AG20443 (cell line): ENCODE data around the gene BICRA.
"Not testable (repeated sequence)": the region's sequence is repeated elsewhere in the genome, so short reads cannot be mapped to it uniquely, and the experiment has no call there.

Experiments
- DNase-seq: peaks from one replicate; pipeline ENCODE4 v3.0.0; 2012; ENCODE audit warnings: low spot score, mixed read lengths

The BICRA gene

GRCh38 chr19:47631681-47632446 lies 22.9 kb downstream of the BICRA start:
- DNase-seq: no peak

GRCh38 chr19:47633517-47633916 lies 24.6 kb downstream of the BICRA start:
- DNase-seq: no peak

DNA sequence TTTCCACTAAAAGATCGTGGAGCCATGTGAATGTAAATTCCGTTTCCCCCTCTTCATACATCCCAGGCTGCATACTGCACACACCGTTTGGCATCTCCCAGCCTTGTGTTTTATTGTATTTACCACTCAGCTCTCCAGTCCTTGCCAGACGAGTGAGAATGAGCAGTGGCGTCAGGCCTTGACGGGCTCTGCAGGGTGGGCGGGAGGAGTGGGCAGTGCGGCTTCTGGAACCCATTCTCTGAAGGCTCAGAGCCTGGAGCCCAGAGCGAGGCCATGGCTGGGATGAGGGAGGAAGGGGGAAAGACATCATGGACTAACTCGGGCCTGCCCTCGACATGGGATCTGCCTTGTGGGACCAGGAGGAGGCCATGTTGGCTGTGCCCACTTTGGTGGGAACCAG lies 25.1 kb downstream of the BICRA start:
- no peak for DNase-seq

GRCh38 chr19:47635152-47635754 lies 26.3 kb downstream of the BICRA start:
- DNase-seq: not testable (repeated sequence)

DNA sequence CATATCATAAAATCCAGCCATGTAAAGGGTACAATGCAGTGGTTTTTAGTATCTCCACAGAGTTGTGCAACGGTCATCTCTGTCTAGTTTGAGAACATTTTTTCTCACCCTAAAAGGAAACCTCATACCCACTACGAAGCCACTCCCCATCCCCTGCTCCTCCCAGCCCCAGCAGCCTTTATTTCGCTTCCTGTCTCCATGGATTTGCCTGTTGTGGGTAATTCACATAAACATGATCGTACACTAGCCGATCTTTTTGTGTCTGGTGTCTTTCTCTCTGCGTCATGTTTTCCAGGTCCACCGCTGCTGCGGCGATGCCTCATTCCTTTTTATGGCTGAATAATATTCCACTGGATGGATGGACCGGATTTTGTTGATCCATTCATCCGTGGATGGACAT lies 28.6 kb downstream of the BICRA start:
- peak; percentile 36 for DNase-seq

DNA sequence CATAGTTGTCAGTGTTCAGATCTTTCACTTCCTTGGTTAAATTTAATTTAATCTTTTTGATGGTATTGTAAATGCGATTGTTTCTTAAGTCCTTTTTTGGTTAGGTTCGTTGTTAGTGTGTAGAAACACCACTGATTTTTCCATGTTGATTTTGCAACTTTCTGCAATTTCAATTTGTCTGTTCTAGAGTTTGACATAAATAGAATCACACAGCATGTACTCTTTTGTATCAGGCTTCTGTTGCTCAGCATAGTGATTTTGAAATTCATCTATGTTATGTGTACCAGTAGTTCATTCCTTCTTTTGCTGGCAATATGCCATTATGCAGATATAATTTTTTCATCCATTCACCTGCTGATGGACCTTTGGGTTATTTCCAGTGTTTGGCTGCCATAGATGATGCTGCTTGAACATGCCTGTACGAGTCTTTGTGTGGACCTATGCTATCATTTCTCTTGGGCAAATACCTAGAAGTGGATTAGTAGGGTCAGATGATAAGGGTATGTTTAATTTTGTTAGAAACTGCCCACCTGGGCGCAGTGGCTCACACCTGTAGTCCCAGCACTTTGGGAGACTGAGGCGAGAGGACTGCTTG lies 33.1 kb downstream of the BICRA start:
- DNase-seq: no peak

- no peak for DNase-seq
These were observed 34.3 kb downstream of the BICRA start for GRCh38 chr19:47643281-47643680.

DNA sequence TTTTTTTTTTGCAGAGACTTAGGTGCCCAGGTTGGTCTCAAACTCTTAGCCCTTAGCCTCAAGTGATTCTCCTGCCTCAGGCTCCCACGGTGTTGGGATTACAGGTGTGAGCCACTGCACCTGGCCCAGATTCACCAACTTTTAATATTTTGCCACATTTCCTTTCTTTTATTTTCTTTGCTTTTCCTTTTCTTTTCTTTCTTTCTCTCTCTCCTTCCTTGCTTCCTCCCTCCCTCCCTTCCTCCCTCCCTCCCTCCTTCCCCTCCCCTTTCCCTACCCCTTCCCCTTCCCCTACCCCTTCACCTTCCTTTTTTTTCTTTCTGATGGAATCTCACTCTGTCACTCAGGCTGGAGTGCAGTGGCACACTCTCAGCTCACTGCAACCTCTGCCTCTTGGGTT lies 35.3 kb downstream of the BICRA start:
- DNase-seq: no peak

DNA sequence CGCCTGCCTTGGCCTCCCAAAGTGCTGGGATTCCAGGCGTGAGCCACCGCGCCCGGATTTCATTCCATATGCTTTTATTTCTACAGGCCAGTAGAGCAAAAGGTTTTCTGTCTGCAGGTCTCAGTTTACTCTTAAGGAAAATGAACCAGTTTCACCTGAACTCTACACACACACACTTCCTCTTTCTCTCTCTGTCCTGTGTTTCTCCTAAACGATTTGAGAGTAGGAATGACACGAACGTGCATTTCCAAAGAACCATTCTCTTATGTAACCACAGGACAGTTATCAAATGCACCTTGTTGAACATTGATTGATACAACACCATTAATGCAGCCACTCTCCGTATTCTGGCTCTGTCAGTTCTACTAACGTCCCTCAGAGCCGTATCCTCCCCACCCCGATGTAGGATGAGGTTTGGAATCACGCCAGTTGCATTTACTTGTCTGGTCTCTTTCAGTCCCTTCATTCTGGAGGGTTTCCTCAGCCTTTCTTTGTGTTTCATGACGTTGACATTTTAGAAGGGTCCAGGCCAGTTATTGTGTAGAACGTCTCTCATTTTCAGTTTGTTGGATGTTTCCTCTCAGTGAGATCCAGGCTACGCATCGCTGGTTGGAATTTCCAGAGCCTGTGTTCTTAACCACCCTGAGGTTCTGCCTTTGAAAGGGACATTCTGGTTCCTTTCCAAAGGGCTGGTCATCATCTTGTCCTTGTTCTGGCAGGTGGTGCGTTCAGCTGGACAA lies 36.0 kb downstream of the BICRA start:
- no peak for DNase-seq

- no peak for DNase-seq
These were observed 38.0 kb downstream of the BICRA start for GRCh38 chr19:47646924-47647323.

GRCh38 chr19:47649588-47649987 lies 40.7 kb downstream of the BICRA start:
- no peak for DNase-seq

GRCh38 chr19:47650700-47651099 lies 41.8 kb downstream of the BICRA start:
- no peak for DNase-seq

GRCh38 chr19:47651132-47651531 lies 42.2 kb downstream of the BICRA start:
- DNase-seq: no peak

DNA sequence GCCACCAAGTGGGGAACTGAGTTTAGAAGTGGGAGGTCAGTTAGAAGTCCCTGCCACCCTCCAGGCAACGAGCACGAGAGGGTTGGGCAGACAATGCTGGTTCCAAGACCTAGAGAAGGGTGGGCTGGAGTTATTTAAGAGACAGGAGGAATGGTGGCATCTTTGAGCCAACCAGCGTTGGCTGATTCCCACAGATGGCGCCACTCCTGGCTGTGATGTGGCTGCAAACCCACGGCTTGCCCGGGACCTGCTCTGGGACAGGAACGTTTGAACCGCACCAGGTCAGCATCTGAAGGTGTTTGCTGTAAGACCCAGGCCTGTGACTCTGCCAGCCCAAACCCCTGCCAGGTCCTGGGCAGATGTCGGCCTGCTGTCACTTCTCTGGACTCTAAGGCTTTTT lies 42.8 kb downstream of the BICRA start:
- no peak for DNase-seq

GRCh38 chr19:47652285-47652684 lies 43.4 kb downstream of the BICRA start:
- DNase-seq: no peak

DNA sequence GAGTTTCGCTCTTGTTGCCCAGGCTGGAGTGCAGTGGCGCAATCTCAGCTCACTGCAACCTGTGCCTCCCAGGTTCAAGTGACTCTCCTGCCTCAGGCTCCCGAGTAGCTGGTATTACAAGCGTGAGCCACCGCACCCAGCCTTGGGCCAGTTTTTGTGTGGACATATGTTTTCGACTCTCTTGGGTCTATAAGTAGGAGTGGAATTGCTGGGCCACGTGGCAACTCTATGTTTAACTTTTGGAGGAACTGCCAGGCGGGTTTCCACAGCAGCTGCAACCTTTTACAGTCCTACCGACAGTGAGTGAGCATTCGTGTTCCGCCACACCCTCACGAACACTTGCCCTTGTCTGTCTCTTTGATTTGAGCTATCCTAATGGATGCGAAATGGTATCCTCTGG lies 44.9 kb downstream of the BICRA start:
- no peak for DNase-seq

DNA sequence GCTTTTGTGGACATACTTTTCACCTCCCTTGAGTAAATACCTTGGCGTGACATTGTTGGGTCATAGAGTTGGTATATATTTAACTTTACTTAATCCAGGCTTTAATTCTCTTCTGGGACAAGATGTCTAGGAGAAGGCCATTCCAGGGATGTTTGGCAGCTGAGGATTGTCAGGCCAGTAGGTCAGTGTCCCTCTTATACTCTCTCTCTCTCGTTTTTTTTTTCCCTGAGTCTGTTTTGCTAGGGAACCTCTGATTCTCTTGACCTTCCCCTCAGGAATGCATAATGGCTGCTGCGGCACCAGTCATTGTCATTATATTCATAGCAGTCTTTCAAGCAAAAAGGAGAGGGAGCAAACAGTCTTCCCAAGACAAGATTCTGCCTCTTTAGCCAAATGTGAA lies 48.8 kb downstream of the BICRA start:
- DNase-seq: no peak

DNA sequence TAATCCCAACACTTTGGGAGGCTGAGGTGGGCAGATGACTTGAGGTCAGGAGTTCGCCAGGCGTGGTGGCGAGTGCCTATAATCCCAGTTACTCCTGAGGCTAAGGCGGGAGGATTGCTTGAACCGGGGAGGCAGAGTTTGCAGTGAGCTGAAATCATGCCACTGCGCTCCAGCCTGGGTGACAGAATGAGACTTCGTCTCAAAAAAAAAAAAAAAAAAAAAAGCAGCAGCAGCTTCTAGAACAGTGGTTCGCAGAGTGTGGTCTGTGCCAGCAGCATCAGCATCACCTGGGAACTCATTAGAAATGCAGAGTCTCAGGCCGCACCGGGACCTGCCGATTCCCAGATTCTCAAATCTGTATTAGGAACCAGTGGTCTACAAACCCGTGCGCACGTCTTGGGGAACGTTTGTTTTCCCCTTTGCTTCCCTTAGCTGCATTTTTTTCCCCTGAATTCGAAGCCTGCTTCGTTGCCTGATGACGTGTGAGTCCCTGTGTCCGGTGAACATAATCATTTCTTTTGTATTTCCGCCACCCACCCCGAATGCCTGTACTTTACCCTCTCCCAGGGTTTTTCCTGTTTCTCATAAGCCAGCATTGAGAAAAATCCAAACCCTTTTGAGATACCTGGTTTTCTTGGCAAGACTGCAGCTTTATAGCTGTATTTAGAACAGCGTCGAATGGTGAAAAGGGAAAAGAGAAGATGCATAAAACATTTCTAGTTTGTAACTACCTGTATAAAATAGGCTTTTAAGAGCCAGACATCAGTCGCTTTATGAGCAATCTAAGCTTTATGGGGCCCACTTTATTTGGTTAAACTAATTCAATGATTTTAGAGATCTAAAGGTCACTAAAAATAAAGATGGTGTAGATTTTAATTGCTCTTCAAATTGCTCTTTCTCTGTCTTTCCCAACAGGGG lies 49.8 kb downstream of the BICRA start:
- no peak for DNase-seq

DNA sequence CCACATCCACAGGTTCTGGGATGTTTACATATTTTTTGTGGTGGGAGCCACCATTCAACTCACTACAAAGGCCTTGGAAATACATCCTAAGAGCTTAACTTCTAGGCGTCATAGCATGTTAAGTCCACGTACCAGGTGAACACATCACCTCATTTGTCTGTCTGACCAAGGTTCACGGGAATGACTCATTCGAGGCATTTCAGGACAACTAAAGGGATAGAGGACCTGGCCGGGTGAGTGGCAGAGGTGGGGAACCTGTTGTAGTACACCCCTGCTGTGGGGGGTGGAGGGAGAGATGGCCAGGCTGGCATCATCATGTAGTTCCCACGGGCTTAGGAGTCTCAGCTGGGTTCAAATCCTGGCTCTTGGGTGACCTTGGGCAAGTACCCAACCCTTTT lies 51.5 kb downstream of the BICRA start:
- no peak for DNase-seq

DNA sequence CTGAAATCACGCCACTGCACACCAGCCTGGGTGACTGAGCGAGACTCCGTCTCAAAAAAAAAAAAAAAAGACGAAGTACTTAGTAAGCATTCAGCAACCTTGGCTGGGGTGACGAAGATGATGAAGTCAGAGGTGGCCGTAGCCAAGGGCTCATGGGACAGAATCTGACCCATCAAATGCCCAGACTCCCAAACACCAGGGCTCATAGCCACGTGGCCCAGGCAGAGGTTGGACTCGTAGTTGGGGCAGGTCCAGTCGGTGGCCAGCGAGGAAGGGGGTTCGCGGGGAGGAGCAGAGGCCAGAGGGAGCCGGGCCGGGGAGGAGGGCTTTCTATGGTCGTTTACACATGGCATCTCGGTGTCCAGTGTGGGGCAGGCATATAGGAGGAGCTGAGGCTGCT lies 52.2 kb downstream of the BICRA start:
- no peak for DNase-seq

GRCh38 chr19:47661611-47662010 lies 52.7 kb downstream of the BICRA start:
- no peak for DNase-seq

- DNase-seq: peak; percentile 76
These were observed 54.5 kb downstream of the BICRA start for GRCh38 chr19:47663435-47663910.
